Astrocyte of the spinal cord (primary cell): ENCODE measurements around the gene SMAD5.

Experiments
- DNase-seq: peaks from one replicate; pipeline ENCODE4 v3.0.0; 2011; ENCODE audit warnings: low read depth, low spot score
- H3K4me3 ChIP-seq: 2 replicates; pipeline ENCODE4 v1.5.1; 2011; ENCODE audit warnings: low read depth, mild to moderate bottlenecking, low read length, moderate library complexity
- CTCF ChIP-seq: IDR thresholded peaks from 2 replicates; pipeline ENCODE4 v1.5.1; 2012; ENCODE audit warnings: low read depth, mild to moderate bottlenecking, low read length, inconsistent platforms
- in situ Hi-C: cut with HindIII; loops from 2 replicates; pipeline ENCODE4 v1.10.0; 2017; ENCODE audit warnings: low sequenced_read_pairs

The SMAD5 gene

GRCh38 chr5:136191304-136192014 lies 58.8 kb downstream of the SMAD5 start:
- TF ChIP-seq CTCF = no peak
- no peak for DNase-seq
- H3K4me3 ChIP-seq = no peak overlapping the region
- in situ Hi-C loops = no loop called here

- TF ChIP-seq CTCF = no peak
- in situ Hi-C loops = no loop called here
- H3K4me3 ChIP-seq = no peak overlapping the region
- no peak for DNase-seq
Measured at GRCh38 chr5:136192015-136192525, 59.4 kb downstream of the SMAD5 start.

GRCh38 chr5:136192526-136193321 lies 60.1 kb downstream of the SMAD5 start, which contains the start of gene SMIM32:
SMIM32 (minus strand) TSS chr5:136193162; CDS start chr5:136192524, 638 bp downstream.
- DNase-seq = no peak
- no peak for TF ChIP-seq CTCF
- H3K4me3 ChIP-seq = peak within 1 kb of the TSS; percentile 5
- in situ Hi-C loops = no loop called here

DNA sequence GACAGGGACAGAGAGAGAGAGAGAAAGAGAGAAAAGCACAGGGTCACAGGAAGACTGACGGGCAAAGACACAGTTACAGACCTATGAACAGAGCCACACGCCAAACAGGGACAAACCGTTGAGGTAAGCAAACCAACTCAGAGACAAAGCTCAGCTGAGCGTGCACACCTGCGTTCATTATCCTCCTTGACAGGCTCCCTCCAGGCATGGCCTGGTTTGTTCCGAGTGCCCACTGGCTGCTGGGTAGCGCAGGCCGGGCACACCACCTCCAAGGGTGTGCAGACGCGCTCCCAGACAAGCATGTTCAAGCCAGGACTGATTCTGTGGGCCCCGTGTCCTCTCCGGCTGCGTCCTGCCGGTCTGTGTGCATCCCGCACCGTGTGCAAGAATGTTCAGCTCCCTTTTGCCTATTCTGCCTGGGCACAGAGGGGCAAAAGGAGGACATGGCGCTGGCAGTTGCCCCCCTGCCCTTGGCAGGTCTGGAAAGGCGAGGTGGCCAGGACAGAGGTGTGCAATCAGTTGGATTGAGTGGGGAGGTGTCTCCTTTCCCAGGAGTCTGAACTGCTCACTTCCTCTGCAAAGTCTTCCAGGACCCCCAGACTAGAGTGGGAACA lies 60.8 kb downstream of the SMAD5 start:
- in situ Hi-C loops = no loop called here
- DNase-seq = no peak
- no peak overlapping the region for H3K4me3 ChIP-seq
- no peak for TF ChIP-seq CTCF

GRCh38 chr5:136194576-136194975 lies 61.9 kb downstream of the SMAD5 start:
- in situ Hi-C loops = no loop called here
- H3K4me3 ChIP-seq = no peak overlapping the region
- no peak for DNase-seq
- TF ChIP-seq CTCF = no peak

DNA sequence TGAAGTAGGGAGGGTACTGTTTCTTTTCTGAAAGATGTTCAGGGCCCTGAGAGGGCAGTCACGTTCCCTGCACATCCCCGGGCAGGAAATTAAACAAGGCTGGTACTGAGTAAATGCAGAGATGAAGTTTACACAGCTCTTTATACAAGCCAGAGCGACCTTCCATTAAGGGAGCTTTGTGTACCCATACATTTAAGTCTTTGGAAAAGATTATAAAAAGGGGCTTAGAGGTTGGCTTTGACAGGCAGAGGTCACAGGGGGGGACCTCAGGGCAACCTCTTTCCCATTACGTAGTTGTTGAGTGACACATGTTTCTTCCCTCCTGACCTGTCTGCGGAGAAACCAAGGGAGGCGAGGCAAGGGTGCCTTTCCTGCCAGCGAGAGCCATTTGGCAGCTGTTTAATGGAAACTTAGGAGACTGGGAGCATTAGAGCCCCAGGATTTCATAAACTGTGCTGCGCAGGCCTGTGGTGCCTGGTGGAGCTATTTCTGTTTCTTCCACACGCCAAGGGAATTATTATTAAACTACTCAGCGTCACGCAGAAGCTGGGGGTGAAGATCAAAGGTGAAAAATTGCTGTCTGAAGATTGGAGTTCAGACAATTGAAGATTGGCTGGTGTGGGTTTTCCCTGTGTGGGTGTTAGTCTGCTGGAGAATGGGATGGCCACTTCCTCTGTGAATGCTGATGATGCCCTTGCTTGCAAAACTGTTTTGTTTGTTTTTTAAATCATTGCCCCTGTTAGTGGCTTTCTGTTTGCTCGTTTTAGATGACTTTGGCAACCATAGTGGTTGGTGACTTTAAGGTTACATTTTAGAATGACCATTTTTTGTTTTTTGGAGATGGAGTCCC lies 63.6 kb downstream of the SMAD5 start:
- no peak overlapping the region for H3K4me3 ChIP-seq
- in situ Hi-C loops = no loop called here
- no peak for TF ChIP-seq CTCF
- no peak for DNase-seq
